ENCODE measurements around the gene HSD17B2.

HSD17B2 gene

GRCh38 chr16:82050909-82051357 lies 15.9 kb downstream of the HSD17B2 start:
- no peaks in the 10 kb centered on the region for H3F3A ChIP-seq (ENCODE audit: insufficient read depth, low read length)
- no peak overlapping the region for H2AFZ ChIP-seq (ENCODE audit: low read length)
- H4K20me1 ChIP-seq (ENCODE audit: insufficient read depth, low read length) = no peaks in the 10 kb centered on the region
- H3K4me2 ChIP-seq (ENCODE audit: low read depth, low read length) = no peak overlapping the region
- H3K4me1 ChIP-seq (ENCODE audit: low read length) = no peaks in the 10 kb centered on the region
- H3K9me2 ChIP-seq (replicated peaks; ENCODE audit: insufficient read depth, low read length) = no peaks in the 10 kb centered on the region
- H3K27me3 ChIP-seq (replicated peaks; ENCODE audit: insufficient read depth, low read length) = no peaks in the 10 kb centered on the region
- no peaks in the 10 kb centered on the region for H3K36me3 ChIP-seq (replicated peaks; ENCODE audit: insufficient read depth, low read length)
- no peaks in the 10 kb centered on the region for H3K9me3 ChIP-seq (replicated peaks; ENCODE audit: insufficient read depth, low read length)
- no peak for DNase-seq
- H3K79me2 ChIP-seq (ENCODE audit: low read length) = no peaks in the 10 kb centered on the region
- H3K9ac ChIP-seq (ENCODE audit: low read length) = no peak overlapping the region
- H3K4me3 ChIP-seq (ENCODE audit: low read length) = no peak overlapping the region
- TF ChIP-seq CTCF (IDR thresholded peaks at IDR 0.05; ENCODE audit: low read length) = no peak
- TF ChIP-seq EZH2 (optimal IDR thresholded peaks at IDR 0.05; ENCODE audit: low read depth, low read length) = no peak
- no peak for TF ChIP-seq EZH2phosphoT487 (IDR thresholded peaks at IDR 0.05; ENCODE audit: low read length)
- no peak overlapping the region for H3K27ac ChIP-seq (ENCODE audit: low read length)

GRCh38 chr16:82051656-82052055 lies 16.6 kb downstream of the HSD17B2 start:
- DNase-seq = no peak
- Histone ChIP-seq H3K36me3 (replicated peaks; ENCODE audit: insufficient read depth, low read length) (no peaks in the 10 kb centered on the region), H3K9ac (ENCODE audit: low read length) (no peak overlapping the region), H3K9me3 (replicated peaks; ENCODE audit: insufficient read depth, low read length) (no peaks in the 10 kb centered on the region), H4K20me1 (ENCODE audit: insufficient read depth, low read length) (no peaks in the 10 kb centered on the region), H3K4me1 (ENCODE audit: low read length) (no peaks in the 10 kb centered on the region), H3K27ac (ENCODE audit: low read length) (no peak overlapping the region), H2AFZ (ENCODE audit: low read length) (no peak overlapping the region), H3F3A (ENCODE audit: insufficient read depth, low read length) (no peaks in the 10 kb centered on the region), H3K27me3 (replicated peaks; ENCODE audit: insufficient read depth, low read length) (no peaks in the 10 kb centered on the region), H3K4me3 (ENCODE audit: low read length) (no peak overlapping the region), H3K79me2 (ENCODE audit: low read length) (no peaks in the 10 kb centered on the region), H3K9me2 (replicated peaks; ENCODE audit: insufficient read depth, low read length) (no peaks in the 10 kb centered on the region), H3K4me2 (ENCODE audit: low read depth, low read length) (no peak overlapping the region)
- TF ChIP-seq EZH2 (optimal IDR thresholded peaks at IDR 0.05; ENCODE audit: low read depth, low read length) = no peak
- no peak for TF ChIP-seq CTCF (IDR thresholded peaks at IDR 0.05; ENCODE audit: low read length)
- no peak for TF ChIP-seq EZH2phosphoT487 (IDR thresholded peaks at IDR 0.05; ENCODE audit: low read length)

GRCh38 chr16:82055117-82055516 lies 20.1 kb downstream of the HSD17B2 start:
- Histone ChIP-seq H3K36me3 (replicated peaks; ENCODE audit: insufficient read depth, low read length) (no peaks in the 10 kb centered on the region), H3K9ac (ENCODE audit: low read length) (no peak overlapping the region), H3F3A (ENCODE audit: insufficient read depth, low read length) (no peaks in the 10 kb centered on the region), H3K4me2 (ENCODE audit: low read depth, low read length) (no peak overlapping the region), H3K79me2 (ENCODE audit: low read length) (no peaks in the 10 kb centered on the region), H2AFZ (ENCODE audit: low read length) (no peak overlapping the region), H3K27me3 (replicated peaks; ENCODE audit: insufficient read depth, low read length) (no peaks in the 10 kb centered on the region), H3K4me3 (ENCODE audit: low read length) (no peak overlapping the region), H3K9me2 (replicated peaks; ENCODE audit: insufficient read depth, low read length) (no peaks in the 10 kb centered on the region), H3K4me1 (ENCODE audit: low read length) (no peaks in the 10 kb centered on the region), H3K27ac (ENCODE audit: low read length) (no peak overlapping the region), H4K20me1 (ENCODE audit: insufficient read depth, low read length) (no peaks in the 10 kb centered on the region), H3K9me3 (replicated peaks; ENCODE audit: insufficient read depth, low read length) (no peaks in the 10 kb centered on the region)
- no peak for DNase-seq
- TF ChIP-seq EZH2 (optimal IDR thresholded peaks at IDR 0.05; ENCODE audit: low read depth, low read length) (no peak), EZH2phosphoT487 (IDR thresholded peaks at IDR 0.05; ENCODE audit: low read length) (no peak), CTCF (IDR thresholded peaks at IDR 0.05; ENCODE audit: low read length) (no peak)

All from MM.1S (cell line).